ENCODE data around the gene RGS21.

GRCh38 chr1:192358822-192359221 lies 42.0 kb downstream of the RGS21 start:
- no peak for TF ChIP-seq ZNF274 (IDR thresholded peaks at IDR 0.05; ENCODE audit: low read depth, low read length)
- TF ChIP-seq CTCF (IDR thresholded peaks at IDR 0.05 in 2 of 3, conservative IDR thresholded peaks at IDR 0.05 in 1 of 3; ENCODE audit: borderline replicate concordance in 1 of 3, insufficient read depth in 1 of 3, low read depth in 2 of 3, low read length in 2 of 3) = no peak
- TF ChIP-seq RAD21 (IDR thresholded peaks at IDR 0.05; ENCODE audit: low read depth) = no peak
- no peak for TF ChIP-seq YY1 (IDR thresholded peaks at IDR 0.05; ENCODE audit: extremely low read depth, insufficient replicate concordance, low read depth, low read length)
- TF ChIP-seq REST (IDR thresholded peaks at IDR 0.05; ENCODE audit: low read depth) = no peak
- no peak for TF ChIP-seq POLR2A (IDR thresholded peaks at IDR 0.05; ENCODE audit: borderline replicate concordance, extremely low read depth, insufficient read depth, insufficient read length)
- no peak for TF ChIP-seq EZH2 (IDR thresholded peaks at IDR 0.05)
- no peak for TF ChIP-seq MAX (IDR thresholded peaks at IDR 0.05)
- no peak for TF ChIP-seq POLR2AphosphoS5 (IDR thresholded peaks at IDR 0.05; ENCODE audit: low read depth, low read length)
- TF ChIP-seq SP1 (IDR thresholded peaks at IDR 0.05; ENCODE audit: low read depth) = no peak
- TF ChIP-seq SRF (IDR thresholded peaks at IDR 0.05; ENCODE audit: low read depth) = no peak
